HG02623 (cell line): Measurements from ENCODE around the gene MPZL3.

Source experiments
- ATAC-seq: cut with Tn5 transposase; IDR thresholded peaks from one replicate; pipeline ENCODE4 v1.9.1; 2021; ENCODE audit warnings: moderate library complexity; ENCODE audit not compliant: unreplicated experiment

MPZL3 gene

GRCh38 chr11:118214210-118214914, 37.8 kb downstream of the MPZL3 start:
- ATAC-seq, result no peak

GRCh38 chr11:118213781-118214180, 38.4 kb downstream of the MPZL3 start:
- no peak for ATAC-seq

- no peak for ATAC-seq
Observed at GRCh38 chr11:118213201-118213600, 39.0 kb downstream of the MPZL3 start.

- ATAC-seq, result no peak
Observed at GRCh38 chr11:118212781-118213191, 39.4 kb downstream of the MPZL3 start.

GRCh38 chr11:118212131-118212725, 39.9 kb downstream of the MPZL3 start:
- no peak for ATAC-seq

- ATAC-seq, result no peak
Observed at GRCh38 chr11:118211006-118211405, 41.2 kb downstream of the MPZL3 start.

- no peak for ATAC-seq
Observed at GRCh38 chr11:118210323-118210722, 41.8 kb downstream of the MPZL3 start.

GRCh38 chr11:118209033-118209432, 43.1 kb downstream of the MPZL3 start:
- no peak for ATAC-seq

- ATAC-seq, result no peak
Observed at GRCh38 chr11:118207079-118207478, 45.1 kb downstream of the MPZL3 start.

GRCh38 chr11:118206391-118207031, 45.7 kb downstream of the MPZL3 start:
- no peak for ATAC-seq

- no peak for ATAC-seq
Observed at GRCh38 chr11:118205606-118206378, 46.4 kb downstream of the MPZL3 start.

- ATAC-seq, result no peak
Observed at GRCh38 chr11:118202599-118203422, 49.4 kb downstream of the MPZL3 start.

GRCh38 chr11:118201966-118202365, 50.2 kb downstream of the MPZL3 start:
- ATAC-seq, result no peak

GRCh38 chr11:118200901-118201680, 51.1 kb downstream of the MPZL3 start:
- no peak for ATAC-seq

- ATAC-seq, result no peak
Observed at GRCh38 chr11:118200497-118200896, 51.7 kb downstream of the MPZL3 start.

GRCh38 chr11:118199135-118199534, 53.0 kb downstream of the MPZL3 start:
- ATAC-seq, result no peak

GRCh38 chr11:118198370-118198769, 53.8 kb downstream of the MPZL3 start:
- no peak for ATAC-seq

- no peak for ATAC-seq
Observed at GRCh38 chr11:118194835-118195627, 57.1 kb downstream of the MPZL3 start.
